A172 (cell line): ENCODE data around the gene SPTB. TPM values are rescaled to one million over a fixed set of nuclear protein-coding genes. Genes with fewer than 3 reads are reported as not detected.

Experiments used
- DNase-seq: peaks from one replicate; pipeline ENCODE4 v3.0.0-alpha.2; 2015; ENCODE audit warnings: low spot score
- total RNA-seq: library from RNA; depleted of rRNA; stranded (reverse); fragments of >200 nt; shearing (Covaris generic); gene quantifications from 2 replicates; pipeline ENCODE4 v1.2.3, GENCODE V29; 2014

The SPTB gene
- total RNA-seq, 1 experiment from 2014 or later = 1.9 TPM

DNA sequence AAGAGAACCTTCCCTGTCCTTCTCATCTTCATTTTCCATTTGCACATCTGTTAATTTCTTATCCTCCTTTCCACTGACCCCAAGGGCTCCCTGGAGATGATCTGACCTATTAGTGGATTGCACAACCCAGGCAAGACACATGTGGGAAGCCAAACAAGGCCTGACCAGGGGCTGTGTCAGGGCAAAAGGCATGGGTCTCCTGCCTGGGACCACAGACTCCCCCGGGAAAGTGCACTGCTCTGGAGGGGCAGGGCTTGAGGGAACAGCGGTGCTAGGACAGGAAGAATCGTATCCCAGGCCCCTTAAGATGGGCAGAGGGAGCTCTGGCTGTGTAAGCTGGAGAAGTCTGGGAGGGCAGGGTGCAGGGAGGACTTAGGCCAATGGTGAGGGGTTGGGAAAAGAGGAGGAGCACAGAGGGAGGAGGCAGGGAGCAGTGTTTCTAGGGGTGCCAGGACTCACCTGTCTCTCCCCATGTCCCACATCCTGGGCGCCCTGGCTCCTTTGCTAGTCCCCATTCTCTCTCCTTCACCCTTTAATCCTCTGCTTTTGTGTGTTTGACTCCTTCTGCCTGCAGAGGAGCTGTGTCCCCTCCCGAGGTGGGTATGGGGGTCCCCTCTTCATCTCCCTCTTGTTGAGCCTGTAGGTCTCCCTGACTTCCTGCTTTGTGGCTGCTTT is 150.2 kb downstream of the SPTB start:
- no peak for DNase-seq

DNA sequence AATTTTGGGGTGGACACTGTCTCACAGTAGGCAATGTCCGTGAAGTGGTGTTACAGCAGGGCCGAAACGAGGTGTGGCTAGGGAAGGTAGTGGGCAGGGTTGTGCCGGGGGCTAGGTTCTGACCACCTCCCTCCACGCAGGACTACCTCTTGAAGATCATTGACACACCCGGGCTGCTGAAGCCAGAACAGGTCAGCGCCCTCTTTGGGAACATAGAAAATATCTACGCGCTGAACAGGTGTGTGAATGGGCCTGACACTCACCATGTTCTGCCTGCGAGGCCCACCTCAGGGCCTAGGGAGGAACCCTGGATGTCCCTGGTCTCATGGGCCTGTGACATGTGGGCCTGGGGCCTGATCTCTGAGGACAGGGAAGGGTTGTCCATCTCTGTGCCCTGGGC is 150.9 kb downstream of the SPTB start:
- no peak for DNase-seq

DNA sequence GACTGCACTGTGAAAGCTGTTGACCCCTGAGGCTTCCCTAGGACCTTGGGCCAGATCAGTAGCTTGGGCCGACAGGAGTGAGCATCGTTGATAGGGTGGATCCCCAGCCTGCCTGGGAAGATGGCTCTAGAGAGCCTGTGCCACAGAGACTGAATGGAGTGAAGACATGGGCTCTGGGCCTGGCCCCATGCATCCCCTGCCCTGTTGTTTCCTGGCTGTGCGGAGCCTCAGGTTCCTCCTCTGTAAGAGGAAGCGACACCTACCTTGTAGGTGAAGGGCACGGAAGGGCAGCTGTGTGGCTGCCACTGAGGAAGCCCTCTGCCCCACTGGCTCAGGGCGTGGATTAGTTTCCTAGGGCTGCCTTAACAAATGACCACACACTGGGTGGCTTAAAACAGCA is 151.6 kb downstream of the SPTB start:
- DNase-seq = no peak

DNA sequence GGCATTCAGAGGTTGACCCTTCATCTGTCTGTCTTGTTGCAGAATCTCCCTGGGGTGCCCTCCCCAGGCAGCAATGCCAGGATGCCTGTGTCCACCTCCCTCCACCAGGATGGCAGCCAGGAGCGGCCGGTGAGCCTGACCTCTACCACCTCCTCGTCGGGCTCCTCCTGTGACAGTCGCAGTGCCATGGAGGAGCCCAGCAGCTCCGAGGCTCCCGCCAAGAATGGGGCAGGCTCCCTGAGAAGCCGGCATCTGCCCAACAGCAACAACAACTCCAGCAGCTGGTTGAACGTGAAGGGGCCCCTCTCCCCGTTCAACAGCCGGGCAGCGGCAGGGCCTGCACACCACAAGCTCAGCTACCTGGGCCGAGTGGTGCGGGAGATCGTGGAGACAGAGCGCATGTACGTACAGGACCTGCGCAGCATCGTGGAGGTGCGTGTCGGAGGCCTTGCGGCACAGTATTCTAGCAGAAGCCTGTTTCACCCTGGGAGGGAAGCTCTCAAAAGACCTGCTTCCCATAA is 152.1 kb downstream of the SPTB start:
- no peak for DNase-seq

DNA sequence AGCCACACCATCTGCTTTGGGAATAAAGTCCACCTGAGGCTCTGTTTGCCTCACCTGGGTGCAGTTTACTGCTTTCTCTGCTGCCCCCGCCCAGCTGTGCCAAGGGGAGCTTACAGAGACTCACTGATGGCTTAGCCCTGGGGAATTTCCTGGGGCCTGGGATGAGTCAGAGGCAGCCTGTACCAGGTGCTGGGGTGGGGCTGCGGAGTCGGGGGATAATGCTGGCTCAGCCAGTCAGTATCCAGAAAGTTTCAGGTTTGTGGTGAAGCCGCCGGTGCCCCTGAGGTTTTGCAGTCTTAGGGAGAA is 153.2 kb downstream of the SPTB start:
- DNase-seq = peak; percentile 75

DNA sequence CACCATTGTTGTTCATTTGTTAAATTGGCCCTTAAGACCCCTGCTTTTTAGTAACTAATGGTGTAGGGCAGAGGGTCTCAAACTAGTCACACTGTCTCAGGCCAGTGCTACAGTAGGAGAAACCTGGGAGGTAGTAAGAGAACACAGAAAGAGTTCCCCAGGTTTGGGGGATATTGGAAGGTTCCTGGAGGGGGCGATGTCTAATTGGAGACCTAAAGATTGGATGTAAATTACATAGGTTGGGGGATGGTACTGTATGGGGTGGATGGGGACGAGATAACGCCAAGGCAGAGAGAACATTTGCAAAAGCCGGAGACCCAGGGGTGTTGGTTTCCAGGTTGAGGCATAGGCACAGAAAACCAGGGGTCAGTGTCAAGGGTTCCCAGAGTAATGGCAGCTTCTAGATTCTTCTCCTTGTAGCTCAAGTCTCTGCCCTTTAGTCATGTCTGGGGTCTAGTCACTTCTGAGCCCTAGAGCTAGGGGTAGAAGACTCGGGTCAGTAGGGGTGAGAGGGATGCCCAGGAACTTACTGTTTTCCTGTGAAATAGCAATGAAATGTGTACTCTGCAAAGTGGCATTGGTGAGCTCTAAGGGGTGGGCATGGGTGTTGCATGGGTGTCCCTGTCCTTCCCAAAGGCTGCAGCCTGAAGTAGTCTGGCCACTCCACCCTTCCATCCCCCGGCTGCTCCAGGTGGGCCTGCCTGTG is 153.7 kb downstream of the SPTB start:
- no peak for DNase-seq

DNA sequence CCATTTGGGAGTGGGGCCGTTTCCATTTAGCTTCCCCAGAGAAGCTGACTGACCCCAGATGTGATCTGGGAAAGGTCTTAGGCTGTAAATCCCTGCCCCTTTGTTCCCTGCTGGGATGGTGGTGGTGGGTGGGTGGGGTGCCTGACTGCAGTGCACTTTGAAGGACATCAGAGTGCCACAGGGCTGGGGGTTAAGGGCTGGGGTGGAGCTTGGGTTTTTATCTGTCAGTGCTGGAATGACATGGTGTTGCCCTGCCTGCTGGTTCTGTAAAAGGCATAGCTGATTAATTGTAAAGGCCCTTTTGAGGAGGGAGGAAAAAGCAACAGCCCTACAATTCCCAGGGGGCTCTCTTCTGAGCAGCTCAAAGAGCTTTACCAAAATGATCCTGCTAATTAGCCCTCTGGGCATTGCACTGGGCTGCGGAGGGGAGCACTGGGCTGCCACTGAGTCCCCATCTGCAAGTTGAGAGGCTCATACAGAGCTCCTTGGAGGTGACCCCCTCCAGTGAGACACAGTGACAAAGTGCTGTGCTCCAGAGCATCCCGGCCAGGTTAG is 154.4 kb downstream of the SPTB start:
- no peak for DNase-seq

DNA sequence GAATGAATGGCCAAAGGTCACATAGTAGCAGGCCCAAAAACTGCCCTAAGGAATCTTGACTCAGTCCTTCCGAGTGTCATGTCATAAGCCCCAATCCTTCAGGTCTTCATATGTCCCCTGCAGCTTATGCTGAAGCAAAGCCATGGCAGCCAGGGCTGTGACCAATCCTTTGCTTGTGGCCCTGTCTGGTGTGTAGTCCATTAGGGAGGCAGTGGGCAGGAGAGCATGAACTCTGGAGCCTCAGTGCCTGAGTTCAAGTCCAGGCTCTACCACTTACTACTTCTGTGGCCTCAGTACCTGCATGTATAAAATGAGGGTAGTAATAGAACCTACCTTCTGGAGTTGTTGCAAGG is 155.2 kb downstream of the SPTB start:
- DNase-seq = no peak

DNA sequence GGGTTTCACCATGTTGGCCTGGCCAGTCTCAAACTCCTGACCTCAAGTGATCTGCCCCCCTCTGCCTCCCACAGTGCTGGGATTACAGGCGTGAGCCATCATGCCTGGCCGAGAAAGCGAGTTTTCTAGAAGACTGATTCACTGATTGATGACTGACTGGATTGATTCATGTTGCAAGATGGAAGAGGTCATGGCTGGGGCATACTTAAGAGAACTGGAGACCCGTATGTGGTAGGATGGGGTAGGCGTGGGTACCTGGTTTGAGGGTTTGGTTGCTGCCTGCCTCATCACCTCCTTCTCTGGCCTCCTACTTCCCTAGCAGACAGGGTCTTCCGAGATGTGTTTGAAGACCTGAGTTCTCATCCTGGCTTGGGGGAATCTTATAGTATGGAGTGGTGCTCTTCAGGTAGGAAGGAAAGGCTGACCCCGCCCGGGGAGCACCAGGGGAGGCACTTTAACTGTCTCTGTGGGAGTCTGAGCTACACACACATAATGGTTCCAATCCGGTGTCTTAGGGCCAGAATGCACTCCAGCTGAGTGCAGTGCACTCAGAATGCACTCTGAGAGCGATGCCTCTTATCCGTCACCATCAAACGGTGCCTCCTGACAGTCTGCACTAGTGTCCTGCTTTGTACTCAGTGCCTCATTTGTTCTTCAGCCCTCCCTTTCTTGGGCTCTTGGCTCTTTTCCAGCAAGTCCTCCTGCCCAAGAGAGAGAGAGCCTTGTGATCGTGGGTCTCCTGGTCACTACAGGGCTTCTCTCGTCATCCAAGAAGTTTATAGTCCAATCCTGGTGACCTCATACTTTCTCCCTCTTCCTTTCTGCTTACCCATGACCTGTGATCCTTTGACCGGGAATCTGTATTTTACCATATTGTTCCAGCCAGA is 155.8 kb downstream of the SPTB start:
- no peak for DNase-seq

DNA sequence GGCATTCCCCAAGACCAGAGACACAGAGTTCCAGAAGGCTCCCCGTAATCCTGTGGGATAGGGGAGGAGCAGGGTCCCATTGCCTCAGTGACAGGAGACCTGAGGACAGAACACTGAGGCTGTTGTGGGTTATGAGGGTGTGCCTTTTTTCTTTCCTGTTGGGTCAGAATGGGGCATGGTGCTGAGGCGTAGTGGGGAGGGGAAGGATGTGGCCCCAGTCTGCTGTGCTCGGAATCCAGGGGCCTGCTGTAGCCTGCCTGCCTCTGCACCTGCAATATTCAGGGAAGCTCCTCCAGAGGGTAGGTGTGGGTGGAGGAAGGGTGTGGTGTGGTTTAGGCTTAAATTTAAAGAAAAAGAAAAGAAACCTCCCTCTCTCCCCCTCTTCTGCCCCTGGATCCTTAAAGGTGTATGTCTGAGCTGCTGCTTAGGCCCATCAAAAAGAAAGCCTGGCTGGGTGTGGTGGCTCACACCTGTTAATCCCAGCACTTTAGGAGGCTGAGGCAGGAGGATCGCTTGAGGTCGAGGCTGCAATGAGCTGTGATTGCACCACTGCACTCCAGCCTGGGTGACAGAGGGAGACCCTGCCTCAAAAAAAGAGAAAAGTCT is 156.8 kb downstream of the SPTB start:
- no peak for DNase-seq

DNA sequence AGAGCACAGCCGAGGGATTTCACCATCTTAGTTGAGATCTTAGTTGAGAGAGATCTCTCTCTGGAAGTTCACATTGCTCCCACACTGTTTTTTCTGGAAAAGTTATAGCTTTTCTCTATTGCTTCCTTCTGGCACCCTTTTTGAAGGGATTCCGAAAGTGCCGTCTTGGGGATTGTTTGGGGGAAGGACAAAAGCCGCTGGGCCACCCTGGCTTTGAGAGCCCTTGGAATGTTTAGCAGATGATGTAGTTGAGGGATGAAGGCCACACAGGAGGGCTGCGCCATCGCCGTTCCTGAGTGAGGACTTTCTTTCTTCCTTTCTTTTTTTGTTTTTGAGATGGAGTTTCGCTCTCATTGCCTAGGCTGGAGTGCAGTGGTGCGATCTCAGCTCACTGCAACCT is 157.8 kb downstream of the SPTB start:
- no peak for DNase-seq

DNA sequence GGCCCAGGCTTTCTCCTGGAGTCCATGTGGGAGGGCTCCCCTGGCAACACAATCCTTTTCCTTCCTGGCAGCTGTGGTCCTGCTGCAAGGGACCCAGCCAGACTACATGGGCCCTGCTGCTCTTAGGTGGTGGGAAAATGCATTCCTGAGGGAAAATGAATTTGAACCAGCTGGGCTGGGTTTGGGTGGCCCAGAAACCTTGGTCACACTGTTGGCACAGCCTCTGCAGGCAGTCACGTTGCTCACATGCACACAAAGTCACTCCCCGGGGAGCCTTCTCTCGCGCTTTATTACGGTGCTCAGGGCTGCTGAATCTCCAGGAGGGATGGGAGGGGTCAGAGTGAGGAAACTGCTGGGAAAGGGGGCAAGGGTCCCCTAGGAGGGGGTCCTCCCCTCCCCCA is 158.3 kb downstream of the SPTB start:
- DNase-seq = peak; percentile 83

DNA sequence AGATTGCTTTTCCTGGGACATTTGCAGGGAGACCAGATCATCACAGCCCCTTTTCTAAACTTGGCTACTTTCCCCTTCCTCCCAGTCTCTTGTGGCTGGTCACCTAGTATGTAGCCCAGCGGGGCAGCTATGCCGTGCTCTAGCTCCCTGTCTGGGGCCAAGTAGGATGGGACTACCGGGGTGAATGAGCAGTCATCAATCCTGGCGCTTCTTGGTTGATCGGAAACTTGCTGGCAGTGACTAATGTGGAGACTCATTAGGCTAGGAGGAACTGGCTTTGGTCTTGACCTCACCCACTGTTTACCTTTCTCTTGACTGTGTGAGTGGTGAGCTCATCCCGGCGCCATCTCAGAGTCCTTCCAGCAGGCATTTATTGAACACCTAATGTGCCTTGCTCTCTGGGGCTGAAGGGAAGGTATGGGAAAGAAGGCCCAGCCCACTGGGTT is 159.6 kb downstream of the SPTB start:
- DNase-seq = peak; percentile 91

DNA sequence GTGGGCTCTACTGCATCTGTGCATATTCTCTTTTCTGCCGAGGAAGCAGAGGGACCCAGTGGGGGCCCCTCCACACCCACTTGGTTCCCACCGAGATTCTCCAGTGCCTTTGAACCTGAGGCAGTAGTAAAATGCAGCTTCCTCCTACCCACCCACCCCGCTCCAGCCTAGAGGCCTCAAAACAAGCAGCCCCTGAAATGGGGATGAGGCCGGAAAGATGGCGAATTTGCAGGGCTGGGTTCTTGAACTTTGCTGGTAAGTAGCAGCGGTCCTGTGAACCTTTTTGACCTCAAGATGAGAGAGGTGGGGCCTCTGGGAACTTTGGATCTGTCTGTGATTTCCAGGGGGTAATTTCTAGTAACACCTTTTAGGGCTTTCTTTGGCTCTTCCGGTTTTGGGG is 160.1 kb downstream of the SPTB start:
- no peak for DNase-seq

DNA sequence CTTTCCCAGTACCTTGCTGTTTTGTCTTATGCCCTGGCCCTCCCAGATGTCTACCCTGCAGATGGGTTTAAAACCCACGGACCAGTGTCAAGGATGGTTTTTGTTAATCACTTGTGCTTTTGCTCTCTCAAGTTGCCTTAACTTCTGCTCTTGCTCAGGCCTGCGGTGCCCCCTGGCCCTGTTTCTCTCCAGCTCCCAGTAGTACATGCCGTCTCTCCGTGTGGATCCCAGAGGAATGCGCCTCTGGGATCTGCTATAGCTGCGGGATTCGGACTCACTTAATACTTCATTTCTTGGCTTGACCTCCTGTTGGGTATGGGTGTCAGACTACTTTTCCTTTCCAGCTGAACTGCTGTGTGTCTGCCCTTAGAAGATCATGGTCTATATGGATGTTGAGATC is 160.9 kb downstream of the SPTB start:
- no peak for DNase-seq

DNA sequence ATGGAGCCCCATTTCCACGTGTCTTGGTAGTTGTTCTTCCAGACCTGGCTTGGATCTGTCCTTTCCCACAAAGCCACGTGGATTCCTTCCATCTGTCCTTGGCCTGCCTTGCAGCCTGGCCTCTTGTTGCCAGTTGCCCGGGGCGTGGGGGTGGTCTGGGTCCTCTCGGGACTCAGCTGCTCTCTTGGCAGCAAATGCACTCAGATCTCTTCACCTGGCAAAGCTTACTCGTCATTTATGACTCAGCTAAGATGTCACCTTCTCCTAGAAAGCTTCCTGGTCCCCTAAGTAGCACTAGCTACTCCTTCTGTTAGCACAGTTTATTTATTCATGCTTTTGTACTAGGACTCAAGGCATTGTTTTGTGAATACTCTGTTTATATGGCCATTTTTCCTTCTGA is 161.8 kb downstream of the SPTB start:
- no peak for DNase-seq

DNA sequence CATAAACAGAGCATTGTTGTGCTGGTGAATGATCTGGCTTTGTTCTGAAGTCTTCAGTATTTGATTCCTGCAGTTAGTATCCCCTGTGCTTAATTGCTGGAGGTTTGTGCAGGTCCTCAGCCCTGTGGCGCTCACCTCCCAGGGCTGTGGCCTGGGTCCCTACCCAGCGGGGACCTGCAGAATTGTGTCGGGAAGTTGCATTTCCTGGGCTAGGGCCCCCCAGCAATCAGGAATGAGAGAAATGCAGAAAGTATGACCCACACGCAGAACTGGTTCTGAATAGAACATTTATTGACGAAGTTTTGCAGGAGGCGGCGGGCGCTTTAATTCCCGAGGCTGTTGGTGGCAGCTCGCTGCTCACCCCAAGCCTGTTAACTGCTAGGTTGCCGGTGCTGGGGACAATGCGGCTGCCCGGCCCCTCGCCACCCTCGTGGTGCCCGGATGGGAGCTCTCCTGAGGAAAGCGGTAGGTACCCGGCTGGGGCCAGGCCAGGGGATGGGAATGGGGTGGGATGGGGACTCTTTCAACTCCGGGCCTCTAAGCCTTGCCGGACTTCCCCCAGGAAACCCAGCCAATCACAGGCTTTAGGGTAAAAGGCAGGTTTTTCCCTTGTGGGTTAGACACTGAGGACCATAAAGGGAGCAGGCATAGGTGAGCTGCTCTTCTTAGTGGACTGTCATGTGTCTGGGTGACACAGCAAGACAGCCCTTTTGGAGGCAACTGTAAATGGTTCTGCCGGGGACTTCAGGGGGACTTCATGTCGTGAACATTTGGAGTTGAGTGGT is 163.9 kb downstream of the SPTB start:
- DNase-seq = no peak

DNA sequence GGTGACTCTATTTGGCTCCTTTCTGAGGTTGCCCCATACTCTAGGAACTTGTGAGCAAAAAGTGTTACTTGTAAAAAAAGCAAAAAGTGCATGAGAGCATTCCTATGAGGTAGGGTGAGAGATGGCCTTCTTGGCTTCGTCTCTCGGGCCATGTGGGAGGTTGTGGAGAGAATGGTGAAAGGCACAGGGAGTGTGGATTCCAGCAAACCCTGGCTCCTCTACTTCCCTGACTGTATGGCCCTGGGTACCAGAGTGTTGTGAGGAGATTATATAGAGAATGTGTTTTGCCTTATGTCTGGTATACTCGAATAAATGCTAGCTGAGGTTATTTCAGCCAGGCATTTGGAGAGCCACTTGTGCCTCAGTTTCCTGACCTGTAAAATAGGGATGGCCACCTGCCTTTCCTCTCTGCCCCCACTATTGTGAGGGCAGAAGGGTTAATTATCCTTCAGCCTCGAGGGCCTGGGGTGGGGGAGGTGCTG is 164.5 kb downstream of the SPTB start:
- DNase-seq = no peak

DNA sequence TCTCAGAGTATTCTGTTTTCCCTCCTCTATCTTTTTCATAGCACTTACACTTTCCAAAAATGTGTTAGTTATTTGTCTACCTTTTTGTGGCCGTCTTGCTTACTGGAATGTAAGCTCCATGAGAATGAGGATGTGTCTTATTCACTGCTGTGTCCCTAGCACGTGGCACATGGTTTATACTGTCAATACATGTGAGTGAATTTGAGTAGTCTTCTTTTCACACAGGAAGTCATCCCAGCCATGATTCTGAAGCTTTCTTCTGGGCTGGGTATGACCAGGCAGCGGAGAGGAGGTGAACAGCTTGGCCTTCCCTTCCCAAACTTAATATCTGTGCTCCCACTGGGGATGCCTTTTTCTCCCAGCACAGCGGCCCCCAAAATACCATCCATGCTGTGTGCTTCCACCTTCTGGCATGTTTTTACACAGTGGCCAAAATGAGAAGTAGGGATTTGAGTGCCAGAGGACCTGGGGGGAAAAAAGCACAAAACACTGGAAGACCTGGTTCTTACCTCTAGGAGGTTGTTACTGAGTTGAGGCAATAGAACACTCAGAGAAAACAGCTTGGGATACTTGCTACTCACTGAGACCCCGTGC is 165.2 kb downstream of the SPTB start:
- no peak for DNase-seq

DNA sequence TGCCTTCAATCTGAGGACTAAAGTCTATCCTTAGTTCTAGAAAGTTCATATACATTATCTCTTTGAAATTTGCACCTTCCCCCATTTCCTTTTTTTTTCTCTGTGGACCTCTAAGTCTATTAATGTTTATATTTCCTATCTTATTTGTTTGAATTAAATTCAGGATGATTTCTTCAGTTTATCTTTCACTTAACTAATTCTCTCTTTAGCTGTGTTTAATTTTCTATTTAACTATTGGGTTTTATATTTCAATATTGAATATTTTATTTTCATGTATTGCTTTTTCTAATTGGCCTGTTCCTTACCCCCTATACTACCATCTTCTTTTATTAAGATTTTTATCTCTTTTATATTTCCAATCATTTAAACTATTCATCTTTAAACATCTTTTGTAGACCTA is 166.0 kb downstream of the SPTB start:
- no peak for DNase-seq

DNA sequence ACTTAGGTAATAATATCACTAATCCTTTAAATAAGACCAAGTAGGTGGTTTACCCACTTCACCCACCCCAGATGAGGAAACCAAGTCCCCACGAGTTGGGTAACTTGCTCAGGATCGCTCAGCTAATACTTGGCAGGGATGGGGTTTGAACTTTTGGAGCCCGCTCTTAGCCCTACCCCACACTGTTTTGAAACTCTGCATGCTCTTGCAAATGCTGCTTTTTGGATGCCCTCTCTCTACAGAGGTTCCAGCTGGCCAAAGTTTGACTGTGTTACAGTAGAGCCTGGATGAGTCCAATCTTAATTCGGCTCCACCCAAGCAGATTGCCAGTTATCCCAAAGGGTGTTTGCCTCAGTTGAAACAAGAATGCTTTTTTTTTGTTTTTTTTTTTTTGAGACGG is 168.7 kb downstream of the SPTB start:
- no peak for DNase-seq
